Measurements from ENCODE around the gene CAPNS2. TPM values are rescaled to one million over a fixed set of nuclear protein-coding genes. Genes with fewer than 3 reads are reported as not detected.

CAPNS2 gene
- total RNA-seq, 1 experiment from 2014 or later = not detected

DNA sequence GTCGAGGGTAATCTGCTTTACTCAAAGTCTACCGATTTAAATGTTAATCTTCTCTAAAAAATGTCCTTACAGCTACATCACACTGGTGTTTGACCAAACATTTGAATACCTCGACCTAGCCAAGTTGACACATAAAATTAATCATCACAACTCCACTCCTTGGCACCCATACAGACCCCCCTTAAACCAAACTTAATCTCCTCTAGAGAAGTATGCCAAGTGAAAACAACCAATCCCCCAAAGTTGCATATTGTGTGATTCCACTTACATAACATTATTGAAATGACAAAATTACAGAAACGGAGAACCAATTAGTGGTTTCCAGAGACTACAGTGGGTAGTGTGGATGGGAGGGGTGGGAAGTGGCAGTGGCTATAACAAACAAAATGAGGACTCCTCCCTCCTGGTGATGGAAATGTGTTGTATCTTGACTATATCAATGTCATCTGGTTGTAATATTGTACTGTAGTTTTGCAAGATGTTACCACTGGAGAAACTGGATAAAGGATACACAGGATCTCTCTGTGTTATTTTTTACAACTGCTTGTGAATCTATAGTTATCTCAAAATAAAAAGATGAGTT lies 39.4 kb downstream of the CAPNS2 start:
- H2AFZ ChIP-seq (ENCODE audit: low read depth, low read length, poor library complexity, severe bottlenecking) = no peak overlapping the region
- H3K27ac ChIP-seq (ENCODE audit: low read depth, low read length) = no peak overlapping the region
- no peak for ATAC-seq
- H3K4me2 ChIP-seq (ENCODE audit: low read length) = no peak overlapping the region
- TF ChIP-seq, protein P1, sequence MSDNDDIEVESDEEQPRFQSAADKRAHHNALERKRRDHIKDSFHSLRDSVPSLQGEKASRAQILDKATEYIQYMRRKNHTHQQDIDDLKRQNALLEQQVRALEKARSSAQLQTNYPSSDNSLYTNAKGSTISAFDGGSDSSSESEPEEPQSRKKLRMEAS (IDR thresholded peaks at IDR 0.05) = no peak
- TF ChIP-seq SRF (IDR thresholded peaks at IDR 0.05; ENCODE audit: low read depth) (no peak), EGR1 (IDR thresholded peaks at IDR 0.05; ENCODE audit: low read depth) (no peak), CBX3 (IDR thresholded peaks at IDR 0.05; ENCODE audit: low read depth) (no peak), POLR2AphosphoS5 (IDR thresholded peaks at IDR 0.05; ENCODE audit: low read depth, low read length) (no peak), SP1 (IDR thresholded peaks at IDR 0.05; ENCODE audit: low read depth) (no peak)
- TF ChIP-seq, protein P2, sequence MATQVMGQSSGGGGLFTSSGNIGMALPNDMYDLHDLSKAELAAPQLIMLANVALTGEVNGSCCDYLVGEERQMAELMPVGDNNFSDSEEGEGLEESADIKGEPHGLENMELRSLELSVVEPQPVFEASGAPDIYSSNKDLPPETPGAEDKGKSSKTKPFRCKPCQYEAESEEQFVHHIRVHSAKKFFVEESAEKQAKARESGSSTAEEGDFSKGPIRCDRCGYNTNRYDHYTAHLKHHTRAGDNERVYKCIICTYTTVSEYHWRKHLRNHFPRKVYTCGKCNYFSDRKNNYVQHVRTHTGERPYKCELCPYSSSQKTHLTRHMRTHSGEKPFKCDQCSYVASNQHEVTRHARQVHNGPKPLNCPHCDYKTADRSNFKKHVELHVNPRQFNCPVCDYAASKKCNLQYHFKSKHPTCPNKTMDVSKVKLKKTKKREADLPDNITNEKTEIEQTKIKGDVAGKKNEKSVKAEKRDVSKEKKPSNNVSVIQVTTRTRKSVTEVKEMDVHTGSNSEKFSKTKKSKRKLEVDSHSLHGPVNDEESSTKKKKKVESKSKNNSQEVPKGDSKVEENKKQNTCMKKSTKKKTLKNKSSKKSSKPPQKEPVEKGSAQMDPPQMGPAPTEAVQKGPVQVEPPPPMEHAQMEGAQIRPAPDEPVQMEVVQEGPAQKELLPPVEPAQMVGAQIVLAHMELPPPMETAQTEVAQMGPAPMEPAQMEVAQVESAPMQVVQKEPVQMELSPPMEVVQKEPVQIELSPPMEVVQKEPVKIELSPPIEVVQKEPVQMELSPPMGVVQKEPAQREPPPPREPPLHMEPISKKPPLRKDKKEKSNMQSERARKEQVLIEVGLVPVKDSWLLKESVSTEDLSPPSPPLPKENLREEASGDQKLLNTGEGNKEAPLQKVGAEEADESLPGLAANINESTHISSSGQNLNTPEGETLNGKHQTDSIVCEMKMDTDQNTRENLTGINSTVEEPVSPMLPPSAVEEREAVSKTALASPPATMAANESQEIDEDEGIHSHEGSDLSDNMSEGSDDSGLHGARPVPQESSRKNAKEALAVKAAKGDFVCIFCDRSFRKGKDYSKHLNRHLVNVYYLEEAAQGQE (IDR thresholded peaks at IDR 0.05; ENCODE audit: low read depth) = no peak
- RAD21 ChIA-PET (ENCODE audit: low non-redundant PET in 1 of 2, low total read pairs in 2 of 2, uncharacterized antibody in 2 of 2, unreplicated experiment in 2 of 2) = no interaction called here
- no peak overlapping the region for H3K4me3 ChIP-seq (replicated peaks in 1 of 2; ENCODE audit: low read depth in 1 of 2, low read length in 2 of 2)
- no peaks in the 10 kb centered on the region for H3K9me3 ChIP-seq (ENCODE audit: control insufficient read depth in 1 of 2, insufficient read depth in 1 of 2, low read depth in 1 of 2, low read length in 2 of 2)
- CTCF ChIA-PET = interaction anchor here (0.9 kb wide), 1 partner anchor 17 kb away, joined by 3 read pairs; no protein-coding TSS in a partner anchor
- no peak overlapping the region for H3K9ac ChIP-seq (ENCODE audit: low read length)
- no peak for DNase-seq (ENCODE audit: low read depth, low spot score)
- H3K9me2 ChIP-seq (ENCODE audit: insufficient read depth) = no peaks in the 10 kb centered on the region
- H3K79me2 ChIP-seq (ENCODE audit: insufficient read depth, low read length) = no peaks in the 10 kb centered on the region
- H3K4me1 ChIP-seq (ENCODE audit: control insufficient read depth in 1 of 2, insufficient read depth in 2 of 2, low read length in 2 of 2) = no peaks in the 10 kb centered on the region
- intact Hi-C loops (cut with micrococcal nuclease) = no loop called here
- H3K27me3 ChIP-seq (ENCODE audit: insufficient read depth, low read length) = peaks cover 10% of the 10 kb centered on the region
- H3K36me3 ChIP-seq (ENCODE audit: control insufficient read depth in 1 of 2, insufficient read depth in 2 of 2, low read length in 2 of 2) = no peaks in the 10 kb centered on the region
- H4K20me1 ChIP-seq (ENCODE audit: insufficient read depth) = no peaks in the 10 kb centered on the region
- no TSS peak for BruUV-seq (replicated peaks)
- POLR2A ChIA-PET = no interaction called here

Measured in HCT116 (cell line).